HT1080 (cell line): ENCODE data around the gene CEL. TPM values are rescaled to one million over a fixed set of nuclear protein-coding genes. Genes with fewer than 3 reads are reported as not detected.
"Not testable (repeated sequence)": the region's sequence is repeated elsewhere in the genome, so short reads cannot be mapped to it uniquely, and the experiment has no call there.

Experiments
- DNase-seq: peaks from one replicate; pipeline ENCODE4 v3.0.0-alpha.2; 2015; ENCODE audit warnings: low read depth
- total RNA-seq: library from RNA; depleted of rRNA; stranded (reverse); fragments of >200 nt; shearing (Covaris generic); gene quantifications from 2 replicates; pipeline ENCODE4 v1.2.3, GENCODE V29; 2014

CEL gene
- total RNA-seq, 1 experiment from 2014 or later = 0.45 TPM

GRCh38 chr9:133063500-133064231 lies 1.9 kb downstream of the CEL start:
- no peak for DNase-seq

GRCh38 chr9:133064241-133065069 lies 2.7 kb downstream of the CEL start:
- DNase-seq = no peak

GRCh38 chr9:133065070-133065388 lies 3.2 kb downstream of the CEL start:
- no peak for DNase-seq

- no peak for DNase-seq
These were observed 4.6 kb downstream of the CEL start for GRCh38 chr9:133066181-133066983.

GRCh38 chr9:133067006-133067405 lies 5.2 kb downstream of the CEL start:
- no peak for DNase-seq

GRCh38 chr9:133067813-133068212 lies 6.0 kb downstream of the CEL start:
- DNase-seq = no peak

- DNase-seq = not testable (repeated sequence)
These were observed 6.7 kb downstream of the CEL start for GRCh38 chr9:133068431-133068830.

GRCh38 chr9:133070500-133070961 lies 8.8 kb downstream of the CEL start:
- DNase-seq = not testable (repeated sequence)

- DNase-seq = not testable (repeated sequence)
These were observed 9.2 kb downstream of the CEL start for GRCh38 chr9:133070985-133071384.

- no peak for DNase-seq
These were observed 9.8 kb downstream of the CEL start for GRCh38 chr9:133071484-133072150.

- DNase-seq = not testable (repeated sequence)
These were observed 10.4 kb downstream of the CEL start for GRCh38 chr9:133072210-133072609.

GRCh38 chr9:133073086-133074014 lies 11.6 kb downstream of the CEL start:
- no peak for DNase-seq

- DNase-seq = no peak
These were observed 12.4 kb downstream of the CEL start for GRCh38 chr9:133074111-133074651.

- peak; percentile 58 for DNase-seq
These were observed 14.3 kb downstream of the CEL start for GRCh38 chr9:133075925-133076630.

GRCh38 chr9:133076691-133077090 lies 14.9 kb downstream of the CEL start:
- no peak for DNase-seq

GRCh38 chr9:133078486-133078885 lies 16.7 kb downstream of the CEL start:
- no peak for DNase-seq

GRCh38 chr9:133080161-133080560 lies 18.4 kb downstream of the CEL start:
- no peak for DNase-seq

GRCh38 chr9:133080786-133081779 lies 19.3 kb downstream of the CEL start:
- DNase-seq = not testable (repeated sequence)
